ENCODE measurements around the gene STARD13.
"Not testable (repeated sequence)": the region's sequence is repeated elsewhere in the genome, so short reads cannot be mapped to it uniquely, and the experiment has no call there.

STARD13 gene

DNA sequence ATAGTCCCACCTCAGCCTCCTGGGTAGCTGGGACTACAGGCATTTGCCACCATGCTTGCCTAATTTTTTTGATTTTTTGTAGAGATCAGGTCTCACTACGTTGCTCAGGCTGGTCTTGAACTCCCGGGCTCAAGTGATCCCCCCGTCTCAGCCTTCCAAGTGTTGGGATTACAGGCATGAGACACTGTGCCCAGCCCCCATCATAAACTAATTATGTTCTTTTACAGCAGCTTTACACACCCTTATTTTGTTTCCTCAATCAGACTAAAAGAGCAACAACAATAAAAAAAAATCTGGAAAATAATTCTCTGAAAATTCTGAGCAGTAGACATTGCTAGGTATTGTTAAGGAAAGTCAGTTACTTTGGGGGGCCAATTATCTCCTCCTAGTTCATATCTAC is 35.7 kb downstream of the STARD13 start:
- no peak for DNase-seq

- no peak for DNase-seq
Measured at GRCh38 chr13:33249066-33249465, 36.5 kb downstream of the STARD13 start.

GRCh38 chr13:33245505-33246158 is 39.9 kb downstream of the STARD13 start:
- no peak for DNase-seq

- no peak for DNase-seq
Measured at GRCh38 chr13:33244907-33245287, 40.7 kb downstream of the STARD13 start.

- DNase-seq: no peak
Measured at GRCh38 chr13:33244210-33244906, 41.2 kb downstream of the STARD13 start.

- no peak for DNase-seq
Measured at GRCh38 chr13:33242984-33243617, 42.5 kb downstream of the STARD13 start.

DNA sequence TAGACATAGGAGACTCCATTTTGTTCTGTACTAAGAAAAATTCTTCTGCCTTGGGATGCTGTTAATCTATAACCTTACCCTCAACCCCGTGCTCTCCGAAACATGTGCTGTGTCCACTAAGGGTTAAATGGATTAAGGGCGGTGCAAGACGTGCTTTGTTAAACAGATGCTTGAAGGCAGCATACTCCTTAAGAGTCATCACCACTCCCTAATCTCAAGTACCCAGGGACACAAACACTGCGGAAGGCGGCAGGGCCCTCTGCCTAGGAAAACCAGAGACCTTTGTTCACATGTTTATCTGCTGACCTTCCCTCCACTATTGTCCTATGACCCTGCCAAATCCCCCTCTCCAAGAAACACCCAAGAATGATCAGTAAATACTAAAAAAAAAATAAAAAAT is 43.2 kb downstream of the STARD13 start:
- DNase-seq: not testable (repeated sequence)

- DNase-seq: no peak
Measured at GRCh38 chr13:33236021-33236420, 49.5 kb downstream of the STARD13 start.

- no peak for DNase-seq
Measured at GRCh38 chr13:33235564-33235963, 50.0 kb downstream of the STARD13 start.

- no peak for DNase-seq
Measured at GRCh38 chr13:33235078-33235477, 50.5 kb downstream of the STARD13 start.

DNA sequence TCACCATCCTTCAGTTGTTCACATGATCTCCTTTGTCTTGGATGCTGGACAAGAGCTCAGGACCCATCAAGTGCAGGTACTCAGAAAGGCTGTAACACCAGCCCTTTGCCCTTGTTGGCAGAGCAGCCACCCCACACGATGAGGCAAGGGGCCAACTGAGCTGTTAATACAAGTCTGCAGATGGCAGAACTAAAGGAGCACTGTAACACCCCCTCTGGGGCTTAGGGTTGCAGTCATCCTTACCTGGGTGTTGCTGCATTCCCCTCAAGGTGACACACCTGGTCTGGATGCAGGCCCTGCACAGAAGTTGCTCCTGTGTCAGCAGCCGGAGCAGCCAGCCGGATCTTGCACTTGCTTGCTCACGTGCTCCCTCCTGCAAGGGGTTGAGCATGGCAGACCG is 52.0 kb downstream of the STARD13 start:
- DNase-seq: no peak

DNA sequence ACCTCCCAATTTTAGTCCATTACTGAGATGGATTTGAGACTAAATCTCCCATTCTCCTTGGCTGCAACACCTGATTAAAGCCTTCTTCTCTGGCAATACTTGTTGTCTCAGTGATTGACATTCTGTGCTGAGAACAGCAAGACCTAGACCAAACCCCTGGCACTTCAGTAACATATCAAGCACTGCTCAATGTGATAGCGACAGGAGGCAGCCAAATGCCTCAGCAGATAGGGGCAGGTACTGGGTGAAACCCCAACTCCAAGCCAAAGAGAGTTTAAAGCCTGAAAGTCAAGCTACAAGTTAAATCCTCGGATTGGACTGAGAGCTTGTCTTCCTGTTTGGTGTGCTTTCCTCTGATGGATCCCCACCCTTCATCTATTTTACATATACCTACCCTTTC is 52.7 kb downstream of the STARD13 start:
- DNase-seq: no peak

DNA sequence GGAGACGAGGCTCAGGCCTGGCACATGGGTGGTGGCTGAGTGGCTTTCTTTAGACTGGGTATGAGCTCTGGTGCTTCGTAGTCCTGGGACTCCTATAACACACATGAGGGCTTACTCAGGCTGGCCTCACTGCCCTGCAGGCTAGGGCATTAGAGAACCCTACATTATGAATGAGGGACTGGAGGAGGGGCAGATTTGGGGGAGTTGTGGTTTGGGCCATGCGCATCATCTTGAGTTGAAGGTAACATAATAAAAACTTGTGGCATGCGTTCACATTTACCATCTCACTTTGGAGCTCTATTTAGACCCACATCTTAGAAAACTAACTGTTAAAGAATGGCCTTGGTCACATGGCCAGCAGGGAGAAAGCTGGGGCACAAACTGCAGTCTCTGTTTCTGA is 54.2 kb downstream of the STARD13 start:
- no peak for DNase-seq

GRCh38 chr13:33230178-33230881 is 55.2 kb downstream of the STARD13 start:
- no peak for DNase-seq

DNA sequence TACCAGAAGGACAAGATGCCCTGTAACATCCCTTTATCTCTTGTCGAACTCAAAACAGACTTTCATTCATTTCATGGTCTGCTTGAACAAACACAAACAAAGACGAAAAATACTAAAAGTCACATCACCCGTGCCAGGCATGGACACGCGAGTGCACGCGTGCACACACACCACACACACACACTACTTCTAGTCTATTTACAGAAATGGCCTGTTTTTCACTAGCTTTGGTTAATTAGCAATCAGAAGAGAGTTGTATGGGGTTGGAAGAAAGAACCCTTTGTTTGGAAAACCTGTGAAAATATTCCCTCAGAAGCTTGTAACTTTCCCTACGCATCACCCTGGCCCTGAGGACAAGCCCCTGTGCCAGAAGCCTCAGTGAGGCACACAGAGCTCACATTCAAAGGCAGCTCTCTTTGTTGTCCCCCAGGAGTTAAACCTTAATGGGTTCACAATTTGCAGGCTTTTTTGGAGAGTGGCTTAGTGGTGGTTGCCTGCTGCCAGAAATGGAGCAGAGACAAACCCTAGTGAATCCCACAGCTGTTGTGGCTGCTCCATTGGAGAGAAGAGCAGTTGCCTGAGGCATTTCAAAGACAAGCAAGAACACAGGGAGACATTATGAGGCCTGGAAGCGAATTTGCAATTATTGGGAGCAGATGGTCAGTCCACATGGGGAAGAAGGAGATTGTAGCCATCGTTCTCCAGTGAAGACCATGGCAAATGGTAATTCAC is 55.9 kb downstream of the STARD13 start:
- DNase-seq: no peak

DNA sequence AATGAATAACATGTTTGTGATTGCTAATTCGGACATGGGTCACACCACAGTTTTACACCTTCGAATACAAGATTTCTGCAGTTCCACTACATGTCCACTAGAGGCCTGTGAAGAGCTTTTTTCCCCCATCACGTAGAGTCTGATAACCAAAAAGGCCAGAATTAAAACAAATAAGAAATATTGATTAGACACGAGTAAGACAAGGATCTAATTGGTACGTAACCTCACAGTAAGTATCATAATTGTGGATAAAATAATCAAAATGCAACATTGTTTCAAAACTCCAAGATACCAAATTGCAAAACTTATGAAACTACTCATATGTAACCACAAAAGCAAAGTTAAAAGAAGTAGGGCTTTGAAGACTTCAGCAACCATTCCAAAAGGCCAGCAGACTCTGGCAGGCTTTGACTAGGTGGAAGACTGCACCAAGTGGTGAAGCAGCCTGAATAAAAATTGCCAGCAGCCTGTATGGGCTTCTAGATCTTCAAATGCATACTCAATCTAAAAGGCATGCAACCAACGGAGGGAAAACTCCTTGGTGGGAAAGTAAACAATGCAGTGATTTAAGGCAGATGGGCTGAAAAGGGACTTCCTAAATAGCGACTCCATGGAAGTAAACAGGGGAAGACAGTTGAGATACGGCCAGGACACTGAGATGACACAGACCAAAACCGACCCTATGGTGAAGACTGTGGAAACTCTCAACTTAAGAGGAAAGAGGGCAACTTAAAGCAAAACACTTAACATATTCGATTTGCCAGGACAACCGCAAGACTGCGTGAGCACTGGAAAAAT is 56.7 kb downstream of the STARD13 start:
- no peak for DNase-seq

GRCh38 chr13:33227927-33228647 is 57.5 kb downstream of the STARD13 start:
- DNase-seq: no peak

DNA sequence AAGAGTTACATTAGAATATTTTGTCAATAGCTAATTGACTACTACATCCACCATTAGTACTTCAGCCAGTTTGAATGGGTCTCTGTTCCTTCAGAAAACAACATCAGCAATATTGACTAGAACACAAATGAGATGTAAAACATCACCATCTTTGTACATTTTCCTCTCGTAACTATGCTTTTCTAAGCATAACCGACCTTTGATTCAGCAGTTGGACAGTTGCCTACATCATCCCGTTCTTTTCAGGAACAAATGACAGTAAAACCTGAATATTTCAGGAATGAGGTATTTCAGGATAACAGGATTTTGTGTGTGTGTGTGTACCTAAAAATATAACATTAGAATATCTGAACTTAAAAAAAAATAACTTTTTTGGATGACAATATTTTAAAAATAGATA is 60.9 kb downstream of the STARD13 start:
- DNase-seq: no peak

DNA sequence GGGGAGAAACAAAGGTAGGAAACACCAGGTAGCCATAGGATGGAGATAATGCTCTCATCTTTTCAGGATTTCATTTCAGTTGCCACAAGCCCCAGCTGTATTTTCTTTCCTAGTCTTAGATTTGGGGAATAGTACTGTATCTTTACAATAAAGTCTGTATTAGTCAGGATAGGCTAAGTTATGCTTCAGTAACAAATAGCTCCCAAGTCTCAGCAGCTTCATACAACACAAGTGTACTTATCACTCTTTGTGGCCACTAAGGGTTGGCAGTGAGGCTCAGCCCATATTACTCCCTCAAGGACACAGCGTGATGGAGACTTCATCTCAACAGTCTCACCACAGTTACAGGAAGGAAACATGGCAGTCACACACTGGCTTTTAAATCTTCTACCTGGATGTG is 61.4 kb downstream of the STARD13 start:
- no peak for DNase-seq

GRCh38 chr13:33219926-33220325 is 65.6 kb downstream of the STARD13 start:
- DNase-seq: no peak

DNA sequence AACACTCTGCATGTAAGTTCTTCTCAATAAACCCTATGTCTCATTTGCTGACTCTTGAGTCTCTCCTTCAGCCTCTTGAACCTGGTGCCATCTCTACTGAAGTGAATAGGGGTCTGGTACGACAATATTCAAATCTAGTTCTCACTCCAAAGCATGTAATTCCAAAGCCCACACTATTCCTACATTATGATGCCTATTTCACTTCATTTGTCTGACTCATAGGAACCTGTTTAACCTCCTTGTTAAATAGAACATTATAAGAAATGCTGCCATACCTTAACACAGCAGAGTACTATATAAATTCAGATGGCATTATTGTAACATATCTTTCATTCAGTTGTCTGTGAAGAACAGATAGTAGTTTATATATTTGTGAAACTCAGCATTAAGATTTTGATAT is 67.1 kb downstream of the STARD13 start:
- no peak for DNase-seq

- no peak for DNase-seq
Measured at GRCh38 chr13:33218020-33218419, 67.5 kb downstream of the STARD13 start.
